ENCODE results near the gene ASB10.

ASB10 gene

GRCh38 chr7:151187409-151188251 is 580 bp upstream of the ASB10 start:
- DNase-seq = no peak

GRCh38 chr7:151185762-151186639 is 1.0 kb downstream of the ASB10 start:
- DNase-seq = no peak

GRCh38 chr7:151181011-151181431 is 6.0 kb downstream of the ASB10 start:
- no peak for DNase-seq

- DNase-seq = no peak
These were observed 7.1 kb downstream of the ASB10 start for GRCh38 chr7:151179946-151180345.

GRCh38 chr7:151179287-151179860 is 7.7 kb downstream of the ASB10 start:
- no peak for DNase-seq

DNA sequence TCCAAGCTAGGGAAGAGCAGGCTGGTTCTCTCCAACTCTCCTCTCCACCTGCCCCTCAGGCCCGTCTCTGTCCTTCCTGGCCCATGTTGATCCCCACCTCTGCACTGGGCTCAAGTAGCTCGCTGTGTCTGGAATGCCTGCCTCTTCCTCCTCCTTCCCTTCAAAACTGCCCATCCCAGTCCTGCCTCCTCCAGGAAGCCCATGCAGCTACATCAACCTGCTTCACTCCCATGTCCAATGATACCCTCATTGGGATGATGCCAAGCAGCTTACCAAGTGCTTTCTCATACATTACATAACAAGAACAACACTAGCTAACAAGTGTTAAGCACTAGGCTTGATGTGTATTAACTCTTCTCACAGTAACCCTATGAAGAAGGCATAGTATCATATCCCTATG is 8.2 kb downstream of the ASB10 start:
- no peak for DNase-seq

GRCh38 chr7:151178236-151178635 is 8.8 kb downstream of the ASB10 start:
- no peak for DNase-seq

DNA sequence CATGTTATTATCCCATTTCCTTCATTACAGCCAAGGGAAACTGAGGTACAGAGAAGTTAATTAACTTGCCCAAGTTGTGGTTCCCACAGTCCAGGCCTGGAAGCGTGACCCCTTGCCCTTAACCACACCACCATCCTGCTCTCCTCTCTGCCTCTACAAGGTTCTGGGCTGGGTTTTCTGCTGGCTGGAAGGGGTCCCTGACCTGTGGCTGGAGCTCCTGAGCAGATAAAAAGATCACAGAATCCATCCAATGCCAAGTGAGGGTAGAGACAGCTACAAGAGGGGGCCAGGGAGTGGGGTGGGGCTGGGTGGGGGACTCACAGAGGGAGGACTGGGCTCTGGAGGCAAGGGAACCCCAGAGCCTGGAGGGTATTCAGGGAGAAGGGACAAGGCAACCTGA is 9.7 kb downstream of the ASB10 start:
- DNase-seq = no peak

DNA sequence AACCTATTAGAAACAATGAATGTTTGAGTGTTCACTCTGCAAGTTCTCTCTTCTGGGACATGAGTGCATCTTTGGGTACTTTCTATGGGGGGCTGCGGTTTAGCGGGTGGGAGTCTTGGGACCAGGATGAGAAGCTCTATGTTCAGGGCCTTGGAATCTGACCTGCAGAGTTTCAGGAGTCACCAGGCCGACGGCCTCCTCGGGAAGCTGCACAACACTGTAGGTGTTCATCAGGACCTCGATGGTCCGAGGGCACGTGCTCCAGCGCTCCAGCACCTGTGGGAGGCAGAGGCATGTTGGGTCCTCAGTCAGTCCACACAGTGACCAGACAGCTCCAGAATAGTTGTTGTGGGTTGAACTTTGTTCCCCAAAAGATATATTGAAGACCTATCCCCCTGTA is 10.6 kb downstream of the ASB10 start:
- DNase-seq = no peak

GRCh38 chr7:151175793-151176311 is 11.2 kb downstream of the ASB10 start:
- DNase-seq = no peak

DNA sequence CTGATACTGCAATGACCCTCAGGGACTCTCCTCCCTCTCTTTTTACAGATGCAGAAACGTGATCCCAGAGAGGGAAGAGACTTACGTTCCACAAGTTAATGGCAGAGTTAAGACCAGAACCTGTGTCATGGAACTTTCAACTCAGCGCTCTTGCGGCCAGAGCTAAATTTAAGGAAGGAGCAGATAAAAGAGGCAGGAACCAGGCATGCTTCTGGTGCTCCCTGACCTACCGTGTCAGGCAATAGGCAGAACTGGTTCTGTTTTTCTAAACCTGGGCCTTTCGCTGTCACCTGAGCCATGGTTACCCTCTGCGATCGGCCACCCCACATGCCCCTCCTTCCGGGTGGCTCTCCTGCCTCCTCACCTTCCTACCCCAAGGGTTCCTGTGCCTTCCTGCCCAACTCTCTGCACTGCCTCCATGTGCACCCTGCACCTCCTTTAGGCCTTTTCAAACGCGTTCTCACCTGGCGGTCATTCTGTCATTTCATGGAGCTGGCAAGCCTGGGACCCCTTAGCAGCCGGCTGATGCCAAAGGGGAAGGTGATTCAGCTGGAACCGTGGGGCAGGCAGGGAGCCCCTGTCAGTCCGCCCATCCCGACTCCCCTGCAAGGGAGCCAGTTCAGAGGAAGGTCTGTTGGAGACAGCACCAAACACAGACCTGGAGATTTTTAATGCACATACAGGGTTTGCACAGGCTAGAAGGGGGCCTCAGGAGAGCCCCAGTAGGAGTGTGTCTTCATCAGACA is 11.8 kb downstream of the ASB10 start:
- DNase-seq = no peak

- peak; percentile 65 for DNase-seq
These were observed 12.6 kb downstream of the ASB10 start for GRCh38 chr7:151174246-151175046.

DNA sequence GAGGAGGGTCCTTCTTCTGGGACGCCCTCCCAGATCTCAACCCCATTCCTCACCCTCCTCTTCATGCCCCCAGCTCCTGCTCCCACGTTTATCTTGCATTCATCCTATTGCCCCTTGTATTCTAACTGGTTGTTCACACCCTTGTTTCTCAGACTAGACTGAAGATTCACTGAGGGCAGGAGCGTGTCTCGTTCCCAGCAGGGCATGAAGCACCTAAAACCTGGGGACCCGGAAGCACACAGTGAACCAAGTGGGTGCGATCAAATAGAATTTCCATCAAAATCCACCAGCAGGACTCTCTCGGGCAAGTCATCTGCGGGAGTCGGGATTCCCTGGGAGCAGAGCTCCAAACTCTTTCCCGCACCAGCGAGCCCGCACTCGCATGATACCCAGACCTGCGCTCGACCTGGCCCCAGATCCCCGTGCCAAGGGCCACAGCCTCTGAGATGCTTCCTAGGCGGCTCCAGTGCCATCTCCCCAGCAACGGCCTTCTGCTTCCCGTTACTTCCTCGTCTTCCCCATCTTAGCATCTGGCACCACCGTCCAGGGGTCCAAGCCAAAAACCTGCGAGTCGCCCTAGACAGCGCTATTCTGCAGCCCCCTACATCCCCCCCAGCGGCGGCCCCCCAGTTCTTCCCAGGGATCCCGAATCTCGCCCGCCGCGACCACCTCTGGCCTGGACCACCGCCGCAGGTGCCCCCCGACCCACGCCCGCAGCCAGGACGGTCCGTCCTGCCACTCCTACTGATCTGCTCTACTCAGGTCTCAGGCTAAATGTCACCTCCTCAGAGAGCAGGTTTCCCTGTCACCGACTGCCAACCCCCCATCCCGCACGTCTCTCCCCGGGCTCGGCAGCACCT is 13.4 kb downstream of the ASB10 start:
- no peak for DNase-seq

DNA sequence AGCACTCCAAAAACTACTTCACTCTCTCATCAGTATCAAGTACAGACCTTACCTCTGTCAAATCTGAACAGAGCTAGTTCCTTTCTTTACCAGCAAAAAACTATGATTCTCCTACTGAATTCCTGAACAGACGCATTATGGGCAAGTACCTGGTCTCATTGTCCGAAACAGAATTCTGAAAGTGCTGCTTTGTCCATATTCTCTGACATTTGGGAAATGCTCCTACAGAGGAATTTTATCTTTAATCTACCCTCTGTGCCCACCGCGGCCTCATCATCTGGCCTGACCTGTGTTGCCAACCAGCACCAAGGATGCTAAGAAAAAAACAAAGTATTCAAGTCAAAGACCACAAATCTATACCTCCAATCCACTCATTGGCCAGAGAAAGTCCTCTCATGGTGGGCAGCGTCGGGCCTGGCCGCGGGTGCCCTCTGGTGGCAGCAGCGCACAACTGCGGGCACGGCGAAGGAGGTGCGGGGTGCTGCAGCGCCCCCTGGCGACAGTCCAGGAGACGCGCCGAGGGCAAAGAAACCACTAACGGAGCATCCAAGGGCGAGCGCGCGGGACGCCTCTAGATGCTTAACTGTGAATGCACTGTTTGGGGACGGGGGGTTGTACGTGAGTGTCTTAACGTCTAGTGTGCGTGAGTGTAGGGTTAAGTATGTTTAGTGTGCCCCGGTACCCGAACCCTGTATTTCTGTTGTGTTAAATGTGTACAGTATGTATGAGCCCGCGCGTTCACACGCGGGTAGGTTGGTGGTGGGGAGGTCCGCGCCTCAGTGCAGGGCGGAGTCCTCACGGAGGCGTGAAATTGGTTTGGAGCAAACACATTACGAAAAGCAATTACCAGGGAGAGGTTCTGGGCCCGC is 14.5 kb downstream of the ASB10 start:
- peak; percentile 69 for DNase-seq

- DNase-seq = no peak
These were observed 18.3 kb downstream of the ASB10 start for GRCh38 chr7:151168787-151169162.

GRCh38 chr7:151168003-151168786 is 18.9 kb downstream of the ASB10 start:
- no peak for DNase-seq

DNA sequence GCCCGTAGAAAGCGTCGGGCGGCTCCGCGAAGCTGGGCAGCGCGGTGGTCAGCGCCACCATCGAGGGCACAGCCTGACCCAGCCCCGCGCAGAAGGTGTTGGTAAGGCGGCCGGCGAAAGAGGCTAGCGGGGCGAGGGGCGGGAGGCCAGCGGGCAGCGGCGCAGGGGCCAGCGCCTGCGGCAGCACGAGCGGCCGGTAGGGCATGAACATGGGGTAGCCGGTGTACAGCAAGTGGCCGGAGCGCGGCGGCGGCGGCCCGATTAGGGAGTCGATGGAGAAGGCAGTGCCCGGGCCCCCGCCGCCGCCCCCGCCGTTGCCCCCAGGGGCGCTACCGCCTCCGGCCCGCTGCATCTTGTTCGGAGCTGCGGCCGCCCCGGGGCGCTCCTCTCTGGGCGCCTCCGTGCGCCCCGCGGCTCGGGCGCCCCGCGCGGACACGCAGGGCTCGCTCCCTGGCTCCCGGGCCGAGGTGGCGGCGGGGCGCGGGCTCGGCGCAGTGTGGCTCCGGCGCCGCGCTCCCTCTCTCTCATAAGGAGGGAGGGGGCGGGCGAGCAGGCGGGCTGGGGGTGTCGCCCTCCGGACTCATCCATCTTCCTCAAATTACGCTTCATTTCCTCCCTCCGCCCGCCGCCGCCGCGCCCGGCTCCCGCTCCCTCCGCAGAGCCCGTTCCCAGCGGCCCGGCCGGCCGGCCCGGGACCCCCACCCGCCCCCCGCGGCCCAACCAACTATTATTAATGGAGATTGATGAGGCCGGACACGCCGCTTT is 19.7 kb downstream of the ASB10 start, which contains the start of gene GBX1:
Gene GBX1 (minus strand): TSS at position 498 of the 765 bp plus-strand sequence. CDS start 146 bp downstream, at position 352.
- no peak for DNase-seq

- DNase-seq = no peak
These were observed 20.3 kb downstream of the ASB10 start for GRCh38 chr7:151166629-151167196.
